ENCODE measurements around the gene NKD2.

- no peak for TF ChIP-seq CTCF (IDR thresholded peaks at IDR 0.05)
- TF ChIP-seq POLR2A (IDR thresholded peaks at IDR 0.05), result no peak
Measured at GRCh38 chr5:978693-979092, 29.9 kb upstream of the NKD2 start.
